ENCODE measurements around the gene SCUBE1. TPM values are rescaled to one million over a fixed set of nuclear protein-coding genes. Genes with fewer than 3 reads are reported as not detected.

SCUBE1 gene
- total RNA-seq, 1 experiment from 2014 or later, result not detected

DNA sequence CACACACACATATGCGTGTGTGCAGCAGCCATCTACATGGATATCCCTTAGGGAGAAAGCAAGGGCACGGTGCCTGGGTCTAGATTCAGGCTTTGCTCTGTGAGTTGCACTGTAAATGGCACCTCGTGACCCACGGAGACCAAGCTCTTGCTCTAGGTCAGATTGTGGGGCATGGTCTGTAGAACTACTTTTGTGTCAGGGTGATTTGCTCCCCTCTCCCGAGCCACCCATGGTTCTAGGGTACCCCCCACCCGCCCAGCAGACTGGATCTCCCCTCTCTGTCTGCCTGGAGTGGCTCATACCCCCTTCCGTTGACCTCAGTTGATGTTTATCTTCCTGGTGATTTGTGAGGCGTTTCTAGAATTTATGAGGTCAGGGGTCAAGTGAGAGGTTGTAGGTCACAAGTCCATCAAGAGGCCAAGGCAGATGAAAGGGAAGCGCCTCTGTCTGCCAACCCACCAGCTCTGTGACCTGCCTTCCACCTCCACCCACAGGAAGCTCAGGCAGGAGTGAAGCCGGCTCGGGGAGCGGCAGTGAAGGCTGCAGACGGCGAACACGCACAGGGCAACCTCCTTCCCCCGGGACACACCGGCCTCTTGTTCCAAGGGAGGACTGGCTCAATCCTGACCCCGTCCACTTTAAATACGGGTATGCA, 80.1 kb downstream of the SCUBE1 start:
- Histone ChIP-seq H3K4me3 (ENCODE audit: low read depth in 2 of 2, low read length in 2 of 2) (no peak overlapping the region), H3K4me1 (ENCODE audit: control insufficient read depth, insufficient read depth, low read length) (no peaks in the 10 kb centered on the region), H3K9me3 (ENCODE audit: control insufficient read depth, insufficient read depth, low read depth, low read length) (no peaks in the 10 kb centered on the region), H3K36me3 (ENCODE audit: control insufficient read depth, insufficient read depth, low read length) (no peaks in the 10 kb centered on the region), H3K27ac (ENCODE audit: low read length) (no peak overlapping the region), H3K27me3 (ENCODE audit: control insufficient read depth, insufficient read depth, low read length) (no peaks in the 10 kb centered on the region)
- TF ChIP-seq TCF7L2 (IDR thresholded peaks at IDR 0.05; ENCODE audit: low read depth, low read length) (no peak), SIN3A (IDR thresholded peaks at IDR 0.05; ENCODE audit: borderline replicate concordance, insufficient read depth, low read depth, low read length) (no peak), CTCF (IDR thresholded peaks at IDR 0.05) (no peak), POLR2AphosphoS5 (IDR thresholded peaks at IDR 0.05; ENCODE audit: low read depth, low read length) (no peak), REST (IDR thresholded peaks at IDR 0.05; ENCODE audit: insufficient read depth in 1 of 2, low read depth in 2 of 2, low read length in 1 of 2) (no peak)
- in situ Hi-C loops (cut with HindIII; ENCODE audit: low pct_unique_long_range_greater_than_20kb, low sequenced_read_pairs), result no loop called here
- no TSS peak for BruUV-seq (replicated peaks)
- ChIA-PET POLR2A (no interaction called here), CTCF (no interaction called here)
- intact Hi-C loops (cut with micrococcal nuclease; ENCODE audit: unreplicated experiment), result no loop called here
- ATAC-seq, result no peak
- DNase-seq (ENCODE audit: low read depth, low spot score), result no peak

GRCh38 chr22:43260331-43261231, 82.6 kb downstream of the SCUBE1 start:
- BruUV-seq (replicated peaks), result no TSS peak
- no peaks in the 10 kb centered on the region for H3K4me1 ChIP-seq (ENCODE audit: control insufficient read depth, insufficient read depth, low read length)
- no peak overlapping the region for H3K27ac ChIP-seq (ENCODE audit: low read length)
- no peaks in the 10 kb centered on the region for H3K36me3 ChIP-seq (ENCODE audit: control insufficient read depth, insufficient read depth, low read length)
- POLR2A ChIA-PET, result no interaction called here
- in situ Hi-C loops (cut with HindIII; ENCODE audit: low pct_unique_long_range_greater_than_20kb, low sequenced_read_pairs) (no loop called here), intact Hi-C loops (cut with micrococcal nuclease; ENCODE audit: unreplicated experiment) (no loop called here)
- CTCF ChIA-PET, result interaction anchor here (0.5 to 1.0 kb wide), 4 partner anchors 13 to 191 kb away, joined by 3 to 5 read pairs (median 4); no protein-coding TSS in a partner anchor
- H3K4me3 ChIP-seq (ENCODE audit: low read depth in 2 of 2, low read length in 2 of 2), result no peak overlapping the region
- H3K27me3 ChIP-seq (ENCODE audit: control insufficient read depth, insufficient read depth, low read length), result no peaks in the 10 kb centered on the region
- no peaks in the 10 kb centered on the region for H3K9me3 ChIP-seq (ENCODE audit: control insufficient read depth, insufficient read depth, low read depth, low read length)
- ATAC-seq (no peak), DNase-seq (ENCODE audit: low read depth, low spot score) (no peak)
- TF ChIP-seq TCF7L2 (IDR thresholded peaks at IDR 0.05; ENCODE audit: low read depth, low read length), result no peak
- no peak for TF ChIP-seq SIN3A (IDR thresholded peaks at IDR 0.05; ENCODE audit: borderline replicate concordance, insufficient read depth, low read depth, low read length)
- no peak for TF ChIP-seq REST (IDR thresholded peaks at IDR 0.05; ENCODE audit: insufficient read depth in 1 of 2, low read depth in 2 of 2, low read length in 1 of 2)
- no peak for TF ChIP-seq CTCF (IDR thresholded peaks at IDR 0.05)
- no peak for TF ChIP-seq POLR2AphosphoS5 (IDR thresholded peaks at IDR 0.05; ENCODE audit: low read depth, low read length)
